HG02623 (cell line): ENCODE measurements around the gene LRMDA.

Experiments used
- ATAC-seq: cut with Tn5 transposase; IDR thresholded peaks from one replicate; pipeline ENCODE4 v1.9.1; 2021; ENCODE audit warnings: moderate library complexity; ENCODE audit not compliant: unreplicated experiment

LRMDA gene

DNA sequence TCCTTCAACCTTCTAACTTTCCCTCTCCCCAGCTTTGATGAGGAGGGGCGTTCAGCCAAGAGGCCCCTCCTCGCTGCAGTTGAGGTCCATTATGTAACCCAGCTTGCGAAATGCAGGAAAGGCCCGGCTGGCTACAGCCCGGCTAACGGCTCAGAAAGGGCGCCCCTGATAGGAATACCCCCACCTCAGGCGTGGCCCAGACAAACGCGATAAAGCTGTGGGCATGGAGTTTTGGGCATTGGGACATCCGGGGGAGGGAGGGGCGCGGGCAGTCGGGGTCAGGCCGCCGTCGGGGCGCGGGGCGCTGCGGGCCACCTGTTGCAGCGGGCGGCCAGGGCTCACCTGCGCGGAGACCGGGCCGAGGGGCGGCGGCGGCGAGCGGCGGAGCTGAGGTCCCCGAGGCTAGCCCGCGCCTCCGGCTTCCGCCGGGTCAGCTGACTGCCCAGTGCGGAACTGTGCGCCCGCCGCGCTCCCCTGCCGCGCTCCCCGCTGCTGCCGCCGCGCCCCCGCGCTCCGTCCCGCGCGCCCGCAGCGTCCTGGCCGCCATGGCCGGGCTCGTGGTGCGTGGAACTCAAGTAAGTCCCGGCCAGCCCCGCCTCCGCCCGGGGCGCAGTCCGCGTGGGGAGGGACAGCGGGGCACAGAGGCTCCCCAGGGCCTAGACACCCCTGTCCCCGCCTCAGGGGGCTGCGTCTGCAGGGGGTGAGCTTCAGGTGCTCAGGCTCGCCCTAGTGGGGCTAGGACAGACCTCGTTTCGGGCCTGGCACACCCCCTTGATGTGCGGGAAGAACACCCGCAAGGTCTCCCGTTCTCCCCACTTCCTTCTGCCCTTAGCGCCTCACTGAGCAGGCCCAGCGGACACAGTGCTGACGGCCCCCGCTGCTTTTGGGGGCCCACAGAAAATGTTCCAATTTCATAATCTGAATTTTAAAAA lies at the start of gene LRMDA:
LRMDA (plus strand) TSS at position 445 of the 932 bp plus-strand sequence.
- no peak for ATAC-seq

DNA sequence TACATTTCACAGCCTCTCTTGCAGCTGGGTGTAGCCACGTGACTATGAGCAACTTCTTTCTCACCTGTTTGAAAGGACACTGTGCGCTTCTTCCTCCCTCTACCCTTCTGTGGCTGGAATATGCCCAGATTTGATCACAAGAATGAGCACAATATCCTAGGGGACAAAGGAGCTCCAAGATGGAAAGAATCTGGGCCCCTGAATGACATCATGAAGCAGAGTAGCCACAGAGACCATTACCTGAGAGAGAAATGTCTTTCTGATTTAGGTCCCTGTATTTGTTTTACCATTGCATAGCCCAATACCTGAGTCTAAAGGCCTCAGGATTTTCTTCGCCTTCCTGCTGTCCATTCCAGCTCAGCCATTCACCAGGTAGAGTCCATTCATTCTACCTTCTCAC lies 45.3 kb upstream of the LRMDA start:
- ATAC-seq: no peak

- no peak for ATAC-seq
Measured at GRCh38 chr10:75388082-75388481, 43.3 kb upstream of the LRMDA start.

GRCh38 chr10:75390178-75390577 lies 41.2 kb upstream of the LRMDA start:
- ATAC-seq: no peak

DNA sequence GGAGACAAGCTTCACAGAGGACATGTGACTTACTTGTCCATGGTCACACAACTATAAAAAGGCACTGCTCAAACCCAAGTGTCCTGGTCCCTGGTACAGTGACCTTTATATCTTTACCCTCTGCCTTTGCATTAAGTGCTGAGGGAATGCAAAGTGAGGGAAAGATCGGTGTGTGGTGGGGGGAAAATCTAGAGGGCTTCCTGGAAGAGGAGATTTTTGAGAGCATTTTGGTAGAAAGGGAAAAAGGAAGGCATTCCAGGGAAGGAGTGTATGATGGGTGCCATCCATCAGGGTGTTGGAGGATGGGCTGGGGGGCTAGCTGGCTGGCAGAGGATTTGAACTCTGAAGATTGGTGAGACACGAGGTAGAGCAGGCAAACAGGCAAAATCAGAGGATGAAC lies 39.2 kb upstream of the LRMDA start:
- ATAC-seq: no peak

GRCh38 chr10:75392744-75393143 lies 38.7 kb upstream of the LRMDA start:
- no peak for ATAC-seq

- no peak for ATAC-seq
Measured at GRCh38 chr10:75394221-75394620, 37.2 kb upstream of the LRMDA start.

DNA sequence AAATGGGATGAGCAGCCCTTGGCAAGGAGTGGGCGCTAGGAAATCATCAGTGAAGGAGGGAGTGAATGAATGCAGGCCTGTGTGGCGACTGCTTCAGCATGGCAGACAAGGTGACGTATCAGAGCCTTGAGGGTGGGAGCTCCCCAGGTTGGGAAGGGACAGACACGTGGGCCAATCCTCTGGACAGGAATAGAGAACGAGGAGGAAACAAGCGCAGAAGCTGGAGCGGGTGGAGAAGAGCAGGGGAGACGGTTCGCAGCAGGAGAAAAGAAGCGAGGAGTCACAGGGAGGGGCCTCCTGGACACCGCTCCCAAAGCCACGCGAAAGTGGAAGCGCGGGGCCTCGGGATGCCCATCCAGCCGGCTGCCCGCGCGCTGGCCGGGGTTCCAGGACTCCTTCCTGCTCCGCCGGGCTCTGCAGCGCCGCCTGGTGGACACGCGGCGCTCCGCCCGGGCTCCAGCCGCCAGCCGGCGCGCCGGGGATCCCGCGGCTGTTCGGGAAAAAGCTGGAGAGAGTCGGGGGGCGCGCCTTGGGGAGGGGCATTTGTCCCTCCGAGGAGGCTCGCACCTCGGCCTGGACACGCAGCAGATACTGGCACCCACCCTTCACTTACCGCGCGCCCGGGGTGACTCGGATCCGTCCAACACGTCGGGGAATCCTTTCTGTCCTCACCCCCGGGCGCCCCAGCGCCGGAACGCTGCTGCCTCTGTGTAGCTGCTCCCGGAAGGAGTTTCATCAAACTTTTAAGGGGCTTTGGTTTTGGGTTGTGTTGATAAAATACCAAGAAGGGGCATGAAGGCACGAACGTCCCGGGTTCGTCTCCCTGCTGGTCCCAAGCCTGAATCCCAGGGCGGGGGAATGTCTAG lies 36.1 kb upstream of the LRMDA start:
- ATAC-seq: no peak

GRCh38 chr10:75395932-75396630 lies 35.3 kb upstream of the LRMDA start:
- no peak for ATAC-seq

GRCh38 chr10:75396631-75397495 lies 34.6 kb upstream of the LRMDA start:
- ATAC-seq: no peak

- ATAC-seq: no peak
Measured at GRCh38 chr10:75397496-75398199, 33.8 kb upstream of the LRMDA start.

GRCh38 chr10:75398200-75398691 lies 33.2 kb upstream of the LRMDA start:
- ATAC-seq: no peak

GRCh38 chr10:75398692-75399460 lies 32.5 kb upstream of the LRMDA start:
- no peak for ATAC-seq

DNA sequence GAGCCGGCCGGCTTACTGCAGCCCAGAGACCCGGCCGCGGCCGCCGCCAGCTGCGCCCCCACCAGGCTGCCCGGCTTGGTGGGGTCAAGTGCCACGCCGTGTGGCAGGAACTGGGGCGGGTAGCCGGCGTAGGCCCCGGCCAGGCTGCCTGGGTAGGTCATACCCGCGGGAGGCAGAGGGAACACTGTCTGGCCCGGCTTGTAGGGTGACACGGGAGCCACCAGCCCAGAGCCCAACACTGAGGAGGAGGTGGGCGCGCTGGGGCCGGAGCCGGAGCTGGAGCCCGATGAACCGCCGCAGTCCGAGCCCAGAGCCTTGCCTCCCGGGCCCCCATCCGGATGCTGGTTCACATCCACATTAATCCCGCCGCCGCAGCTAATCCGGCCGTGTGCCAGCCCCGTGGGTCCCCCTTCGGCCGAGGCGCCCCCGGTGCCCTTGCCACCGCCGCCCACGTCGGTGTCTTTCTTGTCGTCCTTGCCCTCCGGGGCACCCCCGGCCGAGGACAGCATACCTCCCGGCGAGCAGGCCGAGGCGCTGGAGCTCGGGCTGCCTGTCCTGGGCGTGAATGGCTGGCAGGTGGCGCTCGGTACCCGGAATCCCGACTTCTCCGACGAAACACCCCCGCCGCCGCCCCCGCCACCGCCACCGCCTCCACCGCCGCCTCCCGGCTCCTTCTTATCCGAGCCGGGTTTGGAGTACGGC lies 31.8 kb upstream of the LRMDA start:
- ATAC-seq: no peak

DNA sequence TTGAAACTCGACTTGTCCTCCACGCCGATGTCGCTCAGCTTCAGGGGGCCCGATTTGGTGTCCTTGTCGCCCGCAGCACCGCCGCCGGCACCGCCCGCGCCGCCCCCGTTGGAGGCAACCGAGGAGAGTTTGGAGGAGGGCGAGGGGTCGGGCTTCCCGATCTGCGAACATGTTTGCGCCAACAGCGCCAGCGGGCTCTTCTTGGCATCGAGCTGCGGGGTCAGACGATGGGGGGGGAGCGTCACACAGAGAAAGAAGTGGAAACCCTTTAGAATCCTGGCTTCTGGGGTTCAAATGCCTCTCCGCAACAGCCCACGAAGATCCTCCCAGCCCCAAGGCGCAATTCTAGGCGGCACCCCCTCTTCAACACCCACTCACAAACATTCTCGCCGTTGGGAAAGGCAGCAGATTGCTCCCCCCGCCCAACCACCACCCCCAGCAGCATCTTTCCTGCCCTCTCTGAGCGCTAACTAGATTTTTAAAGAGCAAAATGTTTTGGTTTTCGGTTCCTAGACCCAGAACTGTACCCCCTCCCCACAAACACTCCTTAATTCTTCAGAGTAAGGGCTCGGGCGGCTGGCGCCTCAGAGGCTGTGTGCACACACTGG lies 31.2 kb upstream of the LRMDA start:
- no peak for ATAC-seq

GRCh38 chr10:75400771-75401568 lies 30.5 kb upstream of the LRMDA start:
- no peak for ATAC-seq
